GM21619 (cell line): ENCODE results near the gene ST3GAL3.

Source experiments
- ATAC-seq: cut with Tn5 transposase; IDR thresholded peaks from one replicate; pipeline ENCODE4 v1.9.1; 2021; ENCODE audit not compliant: unreplicated experiment

Gene ST3GAL3

DNA sequence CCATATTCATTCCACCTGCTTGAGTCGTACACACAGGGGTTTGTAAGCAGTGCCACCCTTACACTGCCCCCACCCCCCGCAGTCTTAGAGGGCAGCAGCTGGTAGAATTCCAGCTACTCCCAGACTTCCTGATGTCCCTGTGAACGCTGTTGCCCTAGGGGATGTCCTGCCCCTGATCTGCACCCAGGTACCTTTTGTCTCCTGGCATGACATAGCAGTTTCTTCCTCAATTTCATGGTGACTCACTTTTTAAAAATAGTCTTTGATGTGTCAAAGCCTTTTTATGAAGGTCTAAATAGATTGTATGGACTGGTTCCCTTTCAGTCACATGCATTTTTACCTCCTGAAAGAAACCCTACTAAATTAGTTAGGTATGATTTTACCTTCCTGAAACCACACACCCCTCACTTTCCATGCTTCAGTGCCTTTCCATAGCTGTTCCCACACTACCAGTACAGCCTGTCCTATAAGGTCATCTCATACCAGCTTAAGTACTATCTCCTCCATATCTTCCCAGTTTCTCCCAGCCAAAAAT lies 76.4 kb downstream of the ST3GAL3 start:
- ATAC-seq, result no peak

DNA sequence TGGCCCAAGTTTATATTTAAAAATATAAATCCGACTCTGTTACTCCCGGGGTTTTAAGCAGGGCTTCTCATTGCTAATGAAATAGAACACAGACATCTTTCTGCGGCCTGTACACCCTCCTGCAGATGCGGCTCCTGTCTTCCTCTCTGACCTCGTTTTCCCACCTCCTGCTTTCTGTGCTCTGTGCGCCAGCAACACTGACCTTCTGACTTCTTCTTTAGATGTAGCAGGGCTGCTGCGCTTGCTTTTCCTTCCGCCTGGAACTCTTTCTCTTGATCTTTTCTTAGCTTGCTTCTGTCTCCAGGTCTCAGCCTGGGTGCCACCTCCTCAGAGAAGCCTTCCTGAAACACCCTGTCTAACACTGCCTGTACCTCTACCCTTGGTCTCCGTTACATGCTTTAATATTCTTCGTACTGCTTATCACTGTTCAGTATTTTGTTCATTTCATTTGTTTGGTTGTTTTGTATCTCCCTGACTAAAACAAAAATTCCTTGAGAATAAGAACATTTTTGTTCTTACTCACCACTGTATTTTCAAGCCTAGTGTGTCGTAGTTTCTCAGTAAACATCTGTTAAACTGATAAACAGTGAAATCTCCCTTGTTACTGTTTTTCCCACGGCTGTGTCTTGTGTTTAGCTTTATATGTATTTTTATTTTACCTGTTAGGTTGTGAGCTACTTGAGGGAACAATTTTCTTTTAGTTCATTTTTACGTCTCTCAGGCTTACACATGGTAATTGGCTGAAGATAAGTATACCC lies 79.0 kb downstream of the ST3GAL3 start:
- no peak for ATAC-seq

DNA sequence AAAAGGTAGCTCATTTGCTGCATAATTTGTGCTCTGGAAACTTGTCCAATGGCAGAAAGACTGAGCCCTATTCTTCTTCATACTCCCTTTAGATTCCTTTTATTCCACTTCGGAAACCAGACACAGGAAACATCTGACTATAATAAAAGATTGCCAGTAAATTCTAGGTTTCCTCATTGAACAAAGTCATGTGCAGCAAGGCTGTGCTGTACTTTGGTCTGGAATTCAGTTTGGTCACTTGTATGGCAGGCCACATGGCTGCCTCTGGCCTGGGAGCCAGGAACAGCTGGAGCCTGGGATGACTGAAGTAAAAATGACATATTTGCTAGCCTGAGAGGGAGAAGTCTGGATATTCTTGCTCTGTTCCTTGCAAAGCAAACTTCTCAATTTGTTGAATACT lies 79.6 kb downstream of the ST3GAL3 start:
- no peak for ATAC-seq

DNA sequence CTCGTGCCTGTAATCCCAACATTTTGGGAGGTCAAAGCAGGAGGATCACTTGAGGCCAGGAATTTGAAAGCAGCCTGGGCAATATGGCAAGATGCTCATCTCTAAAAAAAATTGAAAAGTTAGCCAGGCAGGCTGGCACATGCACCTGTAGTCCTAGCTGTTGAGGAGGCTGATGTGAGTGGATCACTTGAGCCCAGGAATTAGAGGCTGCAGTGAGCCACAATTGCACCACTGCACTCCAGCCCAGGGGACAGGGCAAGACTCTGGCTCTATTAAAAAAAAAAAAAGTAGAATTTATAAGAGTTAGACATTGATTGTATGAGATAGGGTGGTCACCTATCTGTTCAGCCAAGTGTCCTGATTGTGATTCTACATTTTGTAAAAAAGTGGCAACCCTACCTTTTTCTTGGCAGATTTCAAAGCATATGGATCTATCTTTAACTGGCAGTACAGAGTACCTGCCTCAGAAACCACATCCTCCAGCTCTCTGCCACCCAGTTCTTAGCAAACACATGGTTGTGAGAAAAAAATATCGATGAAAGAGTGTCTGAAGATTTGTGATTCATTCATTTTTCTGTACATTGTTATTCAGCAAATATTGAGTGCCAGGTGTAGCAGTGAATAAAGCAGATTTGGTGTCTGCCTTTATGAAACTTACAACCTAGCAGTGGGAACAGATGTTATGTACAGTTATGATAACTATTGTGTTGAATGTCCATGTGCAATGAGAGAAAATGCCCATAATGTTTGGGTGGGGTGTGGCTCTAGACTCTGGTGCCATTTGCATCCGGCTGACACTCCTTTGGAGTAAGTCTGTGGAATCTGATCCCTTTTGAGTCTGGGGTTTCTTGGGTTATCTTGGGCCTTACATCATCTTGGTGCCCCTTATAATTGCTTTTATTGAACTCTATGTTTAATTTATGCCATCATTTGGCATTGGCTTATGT lies 82.5 kb downstream of the ST3GAL3 start:
- no peak for ATAC-seq

DNA sequence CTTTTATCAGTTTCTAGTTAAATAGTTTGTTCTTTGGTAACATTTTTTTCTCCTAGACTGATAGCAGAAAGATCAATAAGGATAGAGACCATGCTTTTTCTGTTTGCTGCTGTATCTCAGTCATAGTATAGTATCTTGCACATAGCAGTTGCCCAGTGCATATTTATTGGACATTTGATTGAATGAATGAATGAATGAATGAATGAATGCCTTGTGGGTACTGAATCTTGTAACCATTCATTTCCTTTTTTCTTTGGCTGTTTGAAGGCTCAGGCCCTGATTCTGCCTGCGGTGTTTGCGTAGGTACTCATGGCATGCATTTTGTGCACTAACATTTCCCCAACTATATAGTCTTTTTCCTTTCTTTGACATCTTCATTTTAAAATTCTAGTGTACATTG lies 83.9 kb downstream of the ST3GAL3 start:
- ATAC-seq, result no peak

DNA sequence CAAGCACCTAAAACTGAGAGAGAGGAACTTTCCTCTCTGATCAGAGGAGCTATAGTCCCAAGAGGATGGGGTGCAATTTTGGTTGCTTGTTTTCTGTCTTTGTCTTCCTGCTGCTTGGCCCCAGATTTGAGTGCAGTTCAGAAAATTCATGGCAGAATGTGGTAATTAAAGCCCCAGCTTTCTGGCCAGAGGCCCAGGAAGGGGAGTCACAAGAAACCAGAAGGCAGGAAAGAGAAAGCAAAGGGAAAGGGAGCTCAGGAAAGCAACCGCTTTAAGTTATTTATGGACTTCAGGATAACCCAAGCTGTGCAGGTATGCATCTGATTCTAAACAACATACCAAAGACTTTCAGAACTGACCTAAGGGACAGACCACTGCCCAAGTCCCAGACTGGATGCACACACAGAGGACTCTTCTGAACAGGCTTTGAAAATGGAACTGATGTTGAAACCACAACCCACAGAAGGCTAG lies 88.8 kb downstream of the ST3GAL3 start:
- no peak for ATAC-seq

DNA sequence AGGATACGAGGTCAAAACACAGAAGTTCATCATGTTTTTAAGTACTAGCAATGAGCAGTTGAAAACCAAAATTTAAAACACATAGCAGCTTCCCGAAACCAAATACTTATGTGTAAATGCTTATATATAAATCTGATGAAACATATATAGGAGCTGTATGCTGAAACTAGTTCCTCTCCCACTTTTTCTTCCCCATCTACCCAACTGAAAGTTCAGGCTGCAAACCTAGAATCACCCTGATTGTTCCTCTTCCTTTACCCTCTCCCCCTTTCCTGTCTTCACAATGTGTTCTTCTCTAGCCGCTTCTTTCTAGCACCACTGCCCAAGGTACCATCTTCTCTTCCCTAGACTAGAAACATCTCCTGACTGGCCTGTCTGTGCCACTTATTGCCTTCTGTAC lies 90.6 kb downstream of the ST3GAL3 start:
- no peak for ATAC-seq

DNA sequence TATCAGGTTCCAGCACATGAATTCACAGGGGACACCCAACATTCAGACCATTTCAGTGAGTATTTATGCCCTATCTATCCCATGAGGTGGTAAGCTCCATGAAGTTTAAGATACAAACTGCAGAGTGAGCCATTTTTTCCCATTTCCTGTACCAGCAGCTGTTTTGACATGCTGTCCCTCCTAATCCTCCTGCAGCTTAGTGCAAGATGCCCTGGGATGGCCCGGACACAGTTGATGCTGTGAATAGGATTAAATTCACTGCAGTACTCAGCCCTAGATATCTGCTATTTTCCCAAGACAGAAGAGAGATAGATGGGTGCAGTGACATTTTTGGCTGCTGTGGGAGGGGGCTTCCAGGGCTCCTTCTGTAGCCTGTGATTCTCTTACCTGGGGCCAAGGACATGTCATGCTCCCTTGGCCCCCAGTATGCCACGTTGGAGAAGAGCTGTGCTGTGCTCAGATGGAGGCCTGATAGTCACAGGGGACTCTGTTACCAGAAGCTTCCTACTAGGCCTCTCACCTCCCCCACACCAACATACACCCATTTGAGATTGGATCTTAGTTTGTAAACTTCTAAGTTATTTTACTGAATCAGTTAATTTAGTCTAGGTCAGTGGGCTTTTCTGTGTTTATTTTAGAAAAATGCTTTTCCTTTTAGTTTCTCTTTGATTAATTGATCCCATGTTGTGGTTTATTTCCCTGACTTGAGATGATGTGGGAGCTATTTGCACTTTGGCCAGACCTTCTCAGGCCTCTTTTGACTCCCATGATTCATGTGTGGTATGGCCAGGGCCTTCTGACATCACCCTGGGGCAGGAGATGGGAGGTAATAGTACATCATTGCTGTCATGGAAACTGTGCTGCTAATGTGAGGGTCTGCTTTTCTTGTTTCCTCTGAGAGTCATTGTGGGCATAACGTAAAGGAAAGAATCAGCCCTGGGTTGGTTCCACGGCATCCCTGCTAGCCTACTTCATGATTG lies 92.6 kb downstream of the ST3GAL3 start:
- no peak for ATAC-seq

DNA sequence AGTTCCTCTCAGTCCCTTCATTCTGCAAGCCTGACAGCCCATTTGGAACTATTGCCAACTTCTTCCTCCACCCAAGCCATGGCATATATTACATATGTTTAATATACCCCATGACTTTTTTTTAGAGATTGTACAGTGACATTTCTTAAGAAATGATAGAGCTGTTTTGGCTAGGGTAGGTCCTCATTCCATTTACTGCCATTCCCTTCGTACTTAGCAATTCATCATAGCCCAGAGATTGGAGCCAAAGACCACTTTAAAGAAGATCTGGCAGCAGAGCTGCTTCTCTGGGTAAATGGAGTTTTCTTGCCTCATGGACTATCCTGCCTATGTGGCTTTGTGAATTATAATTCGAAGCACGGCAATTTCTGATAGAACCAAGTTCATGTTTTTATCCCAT lies 93.4 kb downstream of the ST3GAL3 start:
- no peak for ATAC-seq

DNA sequence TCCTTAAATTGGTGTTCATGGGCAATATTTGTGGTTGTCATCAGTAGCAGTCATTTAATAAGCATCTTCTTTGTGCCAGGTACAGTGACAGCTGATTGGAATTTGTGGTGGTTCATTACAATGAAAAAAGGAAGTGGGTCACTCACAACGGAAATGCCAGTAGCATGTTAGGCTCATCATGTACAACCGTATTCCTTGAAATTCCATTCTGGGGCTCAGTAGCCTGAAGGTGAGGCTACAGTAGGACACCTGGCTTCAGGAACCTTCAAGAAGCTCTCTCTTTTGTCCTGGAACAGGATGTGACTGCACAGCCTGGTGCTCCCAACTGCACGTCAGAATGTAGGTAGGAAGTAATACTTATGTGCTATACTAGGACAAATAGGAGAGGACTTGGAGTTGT lies 93.9 kb downstream of the ST3GAL3 start:
- ATAC-seq, result no peak

DNA sequence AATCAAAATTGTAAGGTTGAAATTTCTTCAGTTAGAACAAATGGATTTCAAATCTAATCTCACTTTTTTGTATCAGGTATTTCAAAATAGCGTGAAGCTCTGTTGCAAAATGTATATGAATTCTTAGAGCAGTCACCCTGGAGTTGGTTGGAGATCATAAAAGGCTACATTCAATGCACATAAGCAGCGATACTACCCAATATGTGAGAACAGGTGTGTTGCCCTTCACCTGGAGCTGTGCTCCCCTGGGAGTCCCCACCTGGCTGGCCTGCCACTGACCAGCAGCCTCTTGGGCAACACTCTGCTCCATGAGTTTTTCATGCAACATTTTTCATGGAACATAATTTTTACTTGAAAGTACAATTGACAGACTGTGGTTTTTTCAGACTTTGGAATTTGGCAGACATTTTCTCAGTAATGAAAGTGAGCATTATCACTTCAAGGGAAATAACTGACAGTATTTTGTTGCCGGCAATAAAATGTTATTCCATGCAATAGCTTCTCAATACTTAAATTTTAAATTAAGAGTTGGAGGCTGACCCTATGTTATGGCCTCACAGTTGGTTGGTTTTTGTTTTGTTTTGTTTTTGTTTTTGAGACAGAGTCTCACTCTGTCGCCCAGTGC lies 95.1 kb downstream of the ST3GAL3 start:
- ATAC-seq, result no peak

DNA sequence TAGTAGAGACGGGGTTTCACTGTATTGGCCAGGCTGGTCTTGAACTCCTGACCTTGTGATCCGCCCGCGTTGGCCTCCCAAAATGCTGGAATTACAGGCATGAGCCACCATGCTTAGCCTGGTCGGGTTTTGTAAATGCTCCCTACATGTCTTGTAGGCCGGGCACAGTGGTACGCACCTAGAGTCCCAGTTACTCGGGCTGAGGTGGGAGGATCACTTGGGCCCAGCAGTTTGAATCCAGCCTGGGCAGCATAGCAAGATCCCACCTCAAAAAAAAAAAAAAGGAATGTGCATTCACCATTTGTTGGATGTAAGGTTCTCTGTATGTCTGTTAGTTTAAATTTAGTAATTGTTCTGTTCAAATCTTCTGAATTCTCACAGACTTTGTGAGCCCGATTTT lies 95.8 kb downstream of the ST3GAL3 start:
- no peak for ATAC-seq

DNA sequence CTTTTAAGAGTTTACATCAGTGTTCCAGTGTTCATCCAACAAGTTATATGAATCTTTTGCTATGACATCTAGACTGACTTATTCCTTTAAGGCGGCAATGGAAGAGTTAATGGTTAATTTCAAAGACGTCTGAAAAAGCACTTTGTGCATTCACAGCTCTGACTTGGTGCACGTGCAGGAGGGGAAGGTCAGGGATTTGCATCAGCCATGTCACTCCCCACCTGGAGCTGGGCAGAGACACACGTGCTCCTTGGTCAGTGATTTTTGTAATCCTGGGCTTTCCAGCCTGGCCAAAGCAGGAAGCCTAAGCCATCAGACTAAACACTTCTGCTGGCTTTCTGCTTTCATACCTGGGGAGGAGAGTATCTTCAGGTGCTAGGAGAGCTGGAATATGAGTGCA lies 96.3 kb downstream of the ST3GAL3 start:
- ATAC-seq, result no peak

DNA sequence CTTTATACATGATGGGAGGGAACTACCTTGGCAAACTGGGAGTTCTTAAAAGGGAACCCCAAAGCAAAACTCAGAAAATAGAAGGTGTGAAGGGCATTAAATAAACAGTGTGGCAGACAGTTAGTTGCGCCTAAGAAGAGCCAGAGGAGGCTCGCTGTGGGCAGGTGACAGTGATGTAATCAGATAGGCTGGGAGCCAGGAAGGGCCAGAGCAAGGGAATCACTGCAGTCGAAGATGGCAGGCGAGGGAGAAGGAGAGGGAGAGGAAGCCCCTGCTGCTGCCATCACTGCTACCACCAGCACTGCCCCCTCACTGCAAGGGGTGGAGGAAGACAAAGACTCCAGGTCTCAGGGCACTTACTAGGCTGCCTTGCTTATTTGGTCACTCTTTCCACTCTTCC lies 97.2 kb downstream of the ST3GAL3 start:
- no peak for ATAC-seq

DNA sequence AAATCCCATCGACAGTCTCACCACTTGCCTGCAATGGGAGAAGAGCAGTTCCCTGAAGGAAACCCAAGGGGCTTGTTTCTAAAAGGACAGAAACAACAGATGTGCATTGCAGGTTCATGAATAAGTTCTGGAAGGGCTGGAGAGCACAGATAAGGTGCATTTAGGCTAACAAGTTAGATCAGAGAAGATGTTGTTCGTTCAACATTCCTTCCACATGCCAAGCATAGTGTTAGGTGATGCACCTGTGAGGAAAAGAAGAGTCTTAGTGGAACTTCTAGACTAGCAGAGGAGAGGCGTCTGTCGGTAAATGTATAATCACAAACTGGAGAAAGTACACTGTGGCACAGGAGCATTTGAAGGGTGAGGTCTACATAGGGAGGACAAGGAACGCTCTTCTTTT lies 98.0 kb downstream of the ST3GAL3 start:
- no peak for ATAC-seq

DNA sequence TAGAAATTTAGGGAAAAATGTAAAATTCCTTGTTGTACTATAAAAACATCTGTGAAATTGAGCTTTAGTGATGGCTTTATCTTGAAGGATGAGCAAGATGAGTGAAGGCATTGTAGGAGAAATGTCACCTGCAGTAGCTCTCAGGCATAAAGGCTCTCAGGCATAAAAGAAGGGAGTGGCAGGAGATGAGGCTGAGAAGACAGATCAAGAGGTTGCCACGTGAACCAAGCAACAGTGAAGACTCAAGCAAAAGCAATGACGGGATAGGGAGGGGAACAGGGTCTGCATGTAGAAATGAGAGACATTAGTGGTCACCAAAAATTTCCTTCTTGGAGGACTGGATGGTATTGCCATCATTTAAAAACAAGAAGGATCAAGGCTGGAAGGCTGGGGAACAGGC lies 98.8 kb downstream of the ST3GAL3 start:
- ATAC-seq, result no peak

DNA sequence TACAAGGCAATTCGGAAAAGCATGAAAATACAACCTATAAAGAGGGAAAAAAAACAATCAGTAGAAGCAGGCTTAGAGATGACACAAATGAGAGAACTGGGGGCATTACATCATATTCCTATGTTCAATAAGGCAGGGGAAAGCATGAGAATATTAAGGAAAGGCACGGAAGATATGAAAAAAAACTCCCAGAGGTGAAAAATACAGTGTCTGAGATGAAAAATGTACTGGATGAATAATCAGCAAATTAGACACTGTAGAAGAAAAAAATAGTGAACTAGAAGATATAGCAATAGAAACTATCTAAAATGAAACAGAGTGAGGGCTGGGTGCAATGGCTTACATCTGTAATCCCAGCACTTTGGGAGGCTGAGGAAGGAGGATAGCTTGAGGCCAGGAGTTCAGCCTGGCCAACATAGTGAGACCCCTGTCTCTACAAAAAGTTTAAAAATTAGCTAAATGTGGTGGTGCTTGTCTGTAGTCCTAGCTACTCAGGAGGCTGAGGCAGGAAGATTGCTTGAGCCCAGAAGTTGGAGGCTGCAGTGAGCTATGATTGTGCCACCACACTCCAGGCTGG lies 101.8 kb downstream of the ST3GAL3 start:
- no peak for ATAC-seq

DNA sequence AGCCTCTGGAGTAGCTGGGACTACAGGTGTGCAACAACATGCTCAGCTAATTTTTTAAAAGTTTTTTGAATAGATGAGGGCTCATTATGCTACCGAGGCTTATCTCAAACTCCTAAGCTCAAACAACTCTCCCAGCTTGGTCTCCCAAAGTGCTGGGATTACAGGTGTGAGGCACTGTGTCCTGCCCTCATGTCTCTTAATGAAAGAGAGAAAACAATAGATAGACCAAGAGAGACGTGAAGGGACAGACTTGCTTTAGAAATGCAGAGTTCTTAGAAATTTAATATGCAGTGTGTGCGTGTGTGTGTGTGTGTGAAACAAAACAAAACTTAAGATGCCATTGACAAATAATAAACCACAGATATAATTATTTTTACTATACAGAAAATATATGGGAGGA lies 105.2 kb downstream of the ST3GAL3 start:
- no peak for ATAC-seq

DNA sequence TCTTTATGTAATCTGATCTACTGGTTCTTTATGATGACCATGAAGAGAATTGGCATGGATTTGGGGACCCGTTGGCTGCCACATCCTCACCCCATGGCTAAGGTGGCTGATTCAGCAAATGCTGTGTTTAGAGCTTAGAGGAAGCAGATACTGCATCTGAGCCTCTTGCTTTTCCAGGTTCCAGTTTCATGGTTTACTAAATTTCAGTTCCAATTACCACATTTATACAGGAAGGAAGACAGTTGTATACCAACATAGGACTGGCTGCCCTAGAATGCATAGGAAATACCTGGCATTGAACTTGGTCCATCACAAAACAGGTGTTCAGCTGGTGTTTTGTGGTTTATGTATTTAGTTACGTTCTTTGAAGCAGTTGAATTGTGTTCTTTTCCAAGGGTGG lies 107.1 kb downstream of the ST3GAL3 start:
- no peak for ATAC-seq
